Measurements from ENCODE around the gene OR1E1. TPM values are rescaled to one million over a fixed set of nuclear protein-coding genes. Genes with fewer than 3 reads are reported as not detected.
"Not testable (repeated sequence)": the region's sequence is repeated elsewhere in the genome, so short reads cannot be mapped to it uniquely, and the experiment has no call there.

Gene OR1E1
- total RNA-seq, 1 donor: not detected

DNA sequence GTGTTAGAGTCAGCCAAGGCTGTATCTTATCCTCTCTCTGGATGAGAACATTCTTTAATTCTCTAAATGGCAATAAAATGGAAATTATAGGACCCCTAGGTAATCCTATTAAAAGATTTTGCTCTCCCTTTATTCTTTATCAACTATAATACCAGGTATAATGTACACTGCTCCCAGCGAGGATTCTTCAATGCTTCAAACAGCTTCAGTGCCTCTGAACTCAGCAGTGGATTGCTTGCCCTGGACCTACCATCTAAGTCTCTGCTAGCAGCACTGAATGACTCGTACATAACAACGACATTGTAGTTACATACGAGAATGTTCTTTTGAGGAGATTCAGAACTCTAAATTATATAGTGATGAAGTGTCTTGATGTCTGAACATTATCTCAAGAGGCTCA, 8.4 kb downstream of the OR1E1 start:
- Histone ChIP-seq H3K27ac (ENCODE audit: low read depth, low read length) (no peak overlapping the region), H3K36me3 (ENCODE audit: insufficient read depth, low read length) (no peaks in the 10 kb centered on the region), H3K9me3 (ENCODE audit: low read depth, low read length) (no peaks in the 10 kb centered on the region), H4K20me1 (ENCODE audit: insufficient read depth, low read length) (no peaks in the 10 kb centered on the region), H3K27me3 (ENCODE audit: insufficient read depth, low read length) (no peaks in the 10 kb centered on the region), H2AFZ (ENCODE audit: low read length) (no peak overlapping the region), H3K4me3 (ENCODE audit: insufficient read depth, low read length) (no peak overlapping the region), H3K79me2 (ENCODE audit: insufficient read depth, low read length) (no peaks in the 10 kb centered on the region), H3K4me2 (ENCODE audit: insufficient read depth, low read length) (no peak overlapping the region), H3K4me1 (ENCODE audit: insufficient read depth, low read length) (no peaks in the 10 kb centered on the region)
- DNase-seq (ENCODE audit: insufficient read length, low spot score, missing footprints): peak; percentile 54
- TF ChIP-seq, protein P1, sequence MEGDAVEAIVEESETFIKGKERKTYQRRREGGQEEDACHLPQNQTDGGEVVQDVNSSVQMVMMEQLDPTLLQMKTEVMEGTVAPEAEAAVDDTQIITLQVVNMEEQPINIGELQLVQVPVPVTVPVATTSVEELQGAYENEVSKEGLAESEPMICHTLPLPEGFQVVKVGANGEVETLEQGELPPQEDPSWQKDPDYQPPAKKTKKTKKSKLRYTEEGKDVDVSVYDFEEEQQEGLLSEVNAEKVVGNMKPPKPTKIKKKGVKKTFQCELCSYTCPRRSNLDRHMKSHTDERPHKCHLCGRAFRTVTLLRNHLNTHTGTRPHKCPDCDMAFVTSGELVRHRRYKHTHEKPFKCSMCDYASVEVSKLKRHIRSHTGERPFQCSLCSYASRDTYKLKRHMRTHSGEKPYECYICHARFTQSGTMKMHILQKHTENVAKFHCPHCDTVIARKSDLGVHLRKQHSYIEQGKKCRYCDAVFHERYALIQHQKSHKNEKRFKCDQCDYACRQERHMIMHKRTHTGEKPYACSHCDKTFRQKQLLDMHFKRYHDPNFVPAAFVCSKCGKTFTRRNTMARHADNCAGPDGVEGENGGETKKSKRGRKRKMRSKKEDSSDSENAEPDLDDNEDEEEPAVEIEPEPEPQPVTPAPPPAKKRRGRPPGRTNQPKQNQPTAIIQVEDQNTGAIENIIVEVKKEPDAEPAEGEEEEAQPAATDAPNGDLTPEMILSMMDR (IDR thresholded peaks at IDR 0.05; ENCODE audit: extremely low read depth, low read depth, low read length): no peak

DNA sequence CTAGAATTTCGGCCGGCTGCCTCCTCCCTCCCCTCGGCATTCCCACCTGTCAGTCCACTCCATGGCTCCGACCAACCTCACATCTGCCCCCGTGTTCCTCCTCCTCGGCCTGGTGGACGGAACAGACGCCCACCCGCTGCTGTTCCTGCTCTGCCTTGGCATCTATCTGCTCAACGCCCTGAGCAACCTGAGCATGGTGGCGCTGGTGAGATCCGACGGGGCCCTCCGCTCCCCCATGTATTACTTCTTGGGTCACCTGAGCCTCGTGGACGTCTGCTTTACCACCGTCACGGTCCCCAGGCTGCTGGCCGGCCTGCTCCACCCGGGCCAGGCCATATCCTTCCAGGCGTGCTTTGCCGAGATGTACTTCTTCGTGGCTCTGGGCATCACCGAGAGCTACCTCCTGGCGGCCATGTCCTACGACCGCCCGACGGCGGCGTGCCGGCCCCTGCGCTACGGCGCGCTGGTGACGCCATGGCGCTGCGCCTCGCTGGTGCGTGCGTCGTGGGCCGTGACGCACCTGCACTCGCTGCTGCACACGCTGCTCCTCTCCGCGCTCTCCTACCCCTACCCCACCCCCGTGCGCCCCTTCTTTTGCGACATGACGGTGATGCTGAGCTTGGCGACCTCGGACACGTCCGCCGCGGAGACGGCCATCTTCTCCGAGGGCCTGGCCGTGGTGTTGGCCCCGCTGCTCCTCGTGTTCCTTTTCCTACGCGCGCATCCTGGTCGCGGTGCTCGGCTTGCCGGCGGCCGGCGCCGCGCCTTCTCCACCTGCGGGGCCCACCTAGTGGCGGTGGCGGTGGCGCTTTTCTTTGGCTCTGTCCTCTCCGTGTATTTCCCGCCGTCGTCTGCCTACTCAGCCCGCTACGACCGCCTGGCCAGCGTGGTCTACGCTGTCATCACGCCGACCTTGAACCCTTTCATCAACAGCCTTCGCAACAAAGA, 12.1 kb downstream of the OR1E1 start, which contains the start of gene OR3A2:
TSS of gene OR3A2 (minus strand) at position 440 of the 948 bp plus-strand sequence.
- DNase-seq (ENCODE audit: insufficient read length, low spot score, missing footprints): peak; percentile 69
- H3K27me3 ChIP-seq (ENCODE audit: insufficient read depth, low read length): no peaks in the 10 kb centered on the region
- H3K27ac ChIP-seq (ENCODE audit: low read depth, low read length): no peak within 1 kb of the TSS
- no peak within 1 kb of the TSS for H3K4me3 ChIP-seq (ENCODE audit: insufficient read depth, low read length)
- no peaks in the 10 kb centered on the region for H3K79me2 ChIP-seq (ENCODE audit: insufficient read depth, low read length)
- no peaks in the 10 kb centered on the region for H3K36me3 ChIP-seq (ENCODE audit: insufficient read depth, low read length)
- no peak within 1 kb of the TSS for H2AFZ ChIP-seq (ENCODE audit: low read length)
- H3K4me2 ChIP-seq (ENCODE audit: insufficient read depth, low read length): no peak within 1 kb of the TSS
- H4K20me1 ChIP-seq (ENCODE audit: insufficient read depth, low read length): no peaks in the 10 kb centered on the region
- TF ChIP-seq, protein P1 (IDR thresholded peaks at IDR 0.05; ENCODE audit: extremely low read depth, low read depth, low read length): no peak
- H3K9me3 ChIP-seq (ENCODE audit: low read depth, low read length): no peaks in the 10 kb centered on the region
- H3K4me1 ChIP-seq (ENCODE audit: insufficient read depth, low read length): no peaks in the 10 kb centered on the region

DNA sequence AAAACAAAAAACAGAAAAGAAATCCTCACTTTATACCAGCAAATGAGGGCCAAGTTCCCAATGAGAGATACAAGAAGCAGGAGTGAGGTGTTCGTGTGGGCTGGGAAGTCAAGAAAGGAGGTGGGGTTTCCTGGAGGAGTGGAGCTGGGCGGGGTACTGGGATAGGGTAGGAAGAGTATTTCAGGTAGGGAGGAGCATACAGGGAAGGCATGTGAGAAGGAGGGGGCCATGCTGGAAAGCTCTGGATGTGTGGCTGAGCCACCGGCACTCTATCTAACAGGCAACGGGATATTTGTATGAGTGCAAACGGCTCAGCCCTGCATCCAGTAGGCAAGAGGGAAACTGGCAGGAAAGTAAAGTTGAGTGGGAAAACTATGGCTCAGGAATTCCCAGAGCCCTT, 16.3 kb downstream of the OR1E1 start:
- no peaks in the 10 kb centered on the region for H3K36me3 ChIP-seq (ENCODE audit: insufficient read depth, low read length)
- H3K4me2 ChIP-seq (ENCODE audit: insufficient read depth, low read length): no peak overlapping the region
- no peak overlapping the region for H3K4me3 ChIP-seq (ENCODE audit: insufficient read depth, low read length)
- no peaks in the 10 kb centered on the region for H3K9me3 ChIP-seq (ENCODE audit: low read depth, low read length)
- TF ChIP-seq, protein P1 (IDR thresholded peaks at IDR 0.05; ENCODE audit: extremely low read depth, low read depth, low read length): no peak
- no peaks in the 10 kb centered on the region for H3K79me2 ChIP-seq (ENCODE audit: insufficient read depth, low read length)
- no peak overlapping the region for H3K27ac ChIP-seq (ENCODE audit: low read depth, low read length)
- no peaks in the 10 kb centered on the region for H3K27me3 ChIP-seq (ENCODE audit: insufficient read depth, low read length)
- no peak for DNase-seq (ENCODE audit: insufficient read length, low spot score, missing footprints)
- no peaks in the 10 kb centered on the region for H4K20me1 ChIP-seq (ENCODE audit: insufficient read depth, low read length)
- no peaks in the 10 kb centered on the region for H3K4me1 ChIP-seq (ENCODE audit: insufficient read depth, low read length)
- no peak overlapping the region for H2AFZ ChIP-seq (ENCODE audit: low read length)

DNA sequence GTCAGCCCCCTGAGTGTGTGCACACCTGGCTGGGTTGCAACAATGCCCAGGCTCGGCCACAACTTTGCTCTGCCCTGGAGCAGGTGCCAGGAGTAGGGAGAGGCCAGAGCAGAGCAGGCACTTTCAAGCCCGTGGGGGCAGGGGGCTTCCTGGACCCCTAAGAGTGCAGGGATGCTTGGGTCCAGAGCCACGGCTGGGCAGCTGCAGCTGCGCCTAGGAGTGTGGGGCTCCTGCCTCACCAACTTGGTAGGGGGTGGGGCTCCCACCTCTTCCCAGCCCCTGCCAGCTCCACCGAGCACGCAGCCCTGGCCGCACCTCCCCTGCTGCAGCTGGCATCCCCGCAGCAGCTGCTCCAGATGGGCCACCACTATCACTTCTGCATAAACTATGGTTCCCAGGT, 19.9 kb downstream of the OR1E1 start:
- Histone ChIP-seq H3K4me3 (ENCODE audit: insufficient read depth, low read length) (no peak overlapping the region), H3K4me1 (ENCODE audit: insufficient read depth, low read length) (no peaks in the 10 kb centered on the region), H2AFZ (ENCODE audit: low read length) (no peak overlapping the region), H3K79me2 (ENCODE audit: insufficient read depth, low read length) (no peaks in the 10 kb centered on the region), H3K27me3 (ENCODE audit: insufficient read depth, low read length) (no peaks in the 10 kb centered on the region), H3K36me3 (ENCODE audit: insufficient read depth, low read length) (no peaks in the 10 kb centered on the region), H3K9me3 (ENCODE audit: low read depth, low read length) (no peaks in the 10 kb centered on the region), H3K4me2 (ENCODE audit: insufficient read depth, low read length) (no peak overlapping the region), H3K27ac (ENCODE audit: low read depth, low read length) (no peak overlapping the region), H4K20me1 (ENCODE audit: insufficient read depth, low read length) (no peaks in the 10 kb centered on the region)
- DNase-seq (ENCODE audit: insufficient read length, low spot score, missing footprints): no peak
- TF ChIP-seq, protein P1 (IDR thresholded peaks at IDR 0.05; ENCODE audit: extremely low read depth, low read depth, low read length): no peak

DNA sequence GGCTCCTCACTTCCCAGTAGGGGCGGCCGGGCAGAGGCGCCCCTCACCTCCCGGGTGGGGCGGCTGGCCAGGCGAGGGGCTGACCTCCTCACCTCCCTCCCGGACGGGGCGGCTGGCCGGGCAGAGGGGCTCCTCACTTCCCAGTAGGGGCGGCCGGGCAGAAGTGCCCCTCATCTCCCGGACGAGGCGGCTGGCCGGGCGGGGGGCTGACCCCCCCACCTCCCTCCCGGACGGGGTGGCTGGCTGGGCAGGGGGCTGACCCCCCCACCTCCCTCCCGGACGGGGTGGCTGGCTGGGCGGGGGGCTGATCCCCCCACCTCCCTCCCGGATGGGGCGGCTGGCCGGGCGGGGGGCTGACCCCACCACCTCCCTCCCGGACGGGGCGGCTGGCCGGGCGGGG, 27.0 kb downstream of the OR1E1 start:
- H3K9me3 ChIP-seq (ENCODE audit: low read depth, low read length); H4K20me1 ChIP-seq (ENCODE audit: insufficient read depth, low read length); DNase-seq (ENCODE audit: insufficient read length, low spot score, missing footprints); H3K27me3 ChIP-seq (ENCODE audit: insufficient read depth, low read length); H3K79me2 ChIP-seq (ENCODE audit: insufficient read depth, low read length); H3K4me1 ChIP-seq (ENCODE audit: insufficient read depth, low read length); H3K27ac ChIP-seq (ENCODE audit: low read depth, low read length); H3K36me3 ChIP-seq (ENCODE audit: insufficient read depth, low read length); H3K4me3 ChIP-seq (ENCODE audit: insufficient read depth, low read length); H3K4me2 ChIP-seq (ENCODE audit: insufficient read depth, low read length); H2AFZ ChIP-seq (ENCODE audit: low read length): not testable (repeated sequence)

Data from osteoblast (primary cell).